GM18511 (cell line): ENCODE results near the gene SLC23A3.
"Not testable (repeated sequence)": the region's sequence is repeated elsewhere in the genome, so short reads cannot be mapped to it uniquely, and the experiment has no call there.

ENCODE experiments used
- ATAC-seq: cut with Tn5 transposase; IDR thresholded peaks from one replicate; pipeline ENCODE4 v1.9.1; 2021; ENCODE audit warnings: mild to moderate bottlenecking, moderate library complexity; ENCODE audit not compliant: unreplicated experiment

SLC23A3 gene

GRCh38 chr2:219205165-219205538 is 35.3 kb upstream of the SLC23A3 start:
- ATAC-seq: no peak

GRCh38 chr2:219204425-219205164 is 34.8 kb upstream of the SLC23A3 start:
- ATAC-seq: no peak

GRCh38 chr2:219201331-219201730 is 31.5 kb upstream of the SLC23A3 start:
- ATAC-seq: not testable (repeated sequence)

GRCh38 chr2:219200502-219201326 is 30.9 kb upstream of the SLC23A3 start:
- not testable (repeated sequence) for ATAC-seq

- no peak for ATAC-seq
Measured at GRCh38 chr2:219199470-219200211, 29.8 kb upstream of the SLC23A3 start.

- ATAC-seq: no peak
Measured at GRCh38 chr2:219198974-219199373, 29.1 kb upstream of the SLC23A3 start.

- no peak for ATAC-seq
Measured at GRCh38 chr2:219197388-219197787, 27.6 kb upstream of the SLC23A3 start.

GRCh38 chr2:219186754-219187456 is 17.1 kb upstream of the SLC23A3 start:
- no peak for ATAC-seq

GRCh38 chr2:219184121-219184520 is 14.3 kb upstream of the SLC23A3 start:
- no peak for ATAC-seq

- no peak for ATAC-seq
Measured at GRCh38 chr2:219183151-219183772, 13.4 kb upstream of the SLC23A3 start.

GRCh38 chr2:219182331-219183150 is 12.7 kb upstream of the SLC23A3 start:
- ATAC-seq: no peak

- ATAC-seq: no peak
Measured at GRCh38 chr2:219181531-219181930, 11.7 kb upstream of the SLC23A3 start.

- no peak for ATAC-seq
Measured at GRCh38 chr2:219180961-219181360, 11.1 kb upstream of the SLC23A3 start.

GRCh38 chr2:219179601-219180465 is 10.0 kb upstream of the SLC23A3 start:
- ATAC-seq: no peak

- peak; percentile 19 for ATAC-seq
Measured at GRCh38 chr2:219178377-219179175, 8.7 kb upstream of the SLC23A3 start.

- ATAC-seq: peak; percentile 49
Measured at GRCh38 chr2:219177552-219178376, 7.9 kb upstream of the SLC23A3 start, which contains the start of gene RETREG2. Gene RETREG2 (plus strand): TSS chr2:219178275. CDS start chr2:219178353, 78 bp downstream.
